ENCODE results near the gene YPEL5.

- TF ChIP-seq CTCF (IDR thresholded peaks at IDR 0.05) (no peak), ATF3 (CRISPR knock-in tag; conservative IDR thresholded peaks at IDR 0.05) (no peak), E2F4 (CRISPR knock-in tag; IDR thresholded peaks at IDR 0.05; ENCODE audit: borderline replicate concordance, low read depth) (no peak), CREB1 (CRISPR knock-in tag; IDR thresholded peaks at IDR 0.05) (no peak), NR2C2 (CRISPR knock-in tag; IDR thresholded peaks at IDR 0.05) (no peak), RELA (CRISPR knock-in tag; IDR thresholded peaks at IDR 0.05; ENCODE audit: borderline replicate concordance) (no peak), CREM (CRISPR knock-in tag; IDR thresholded peaks at IDR 0.05) (no peak), JUN (CRISPR knock-in tag; IDR thresholded peaks at IDR 0.05) (no peak)
Measured at GRCh38 chr2:30190637-30191036, 43.8 kb downstream of the YPEL5 start.

Data from WTC11 (cell line).